Measurements from ENCODE around the gene NTM. TPM values are rescaled to one million over a fixed set of nuclear protein-coding genes. Genes with fewer than 3 reads are reported as not detected.

NTM gene
- total RNA-seq, 2 experiments from 2014 or later = not detected

DNA sequence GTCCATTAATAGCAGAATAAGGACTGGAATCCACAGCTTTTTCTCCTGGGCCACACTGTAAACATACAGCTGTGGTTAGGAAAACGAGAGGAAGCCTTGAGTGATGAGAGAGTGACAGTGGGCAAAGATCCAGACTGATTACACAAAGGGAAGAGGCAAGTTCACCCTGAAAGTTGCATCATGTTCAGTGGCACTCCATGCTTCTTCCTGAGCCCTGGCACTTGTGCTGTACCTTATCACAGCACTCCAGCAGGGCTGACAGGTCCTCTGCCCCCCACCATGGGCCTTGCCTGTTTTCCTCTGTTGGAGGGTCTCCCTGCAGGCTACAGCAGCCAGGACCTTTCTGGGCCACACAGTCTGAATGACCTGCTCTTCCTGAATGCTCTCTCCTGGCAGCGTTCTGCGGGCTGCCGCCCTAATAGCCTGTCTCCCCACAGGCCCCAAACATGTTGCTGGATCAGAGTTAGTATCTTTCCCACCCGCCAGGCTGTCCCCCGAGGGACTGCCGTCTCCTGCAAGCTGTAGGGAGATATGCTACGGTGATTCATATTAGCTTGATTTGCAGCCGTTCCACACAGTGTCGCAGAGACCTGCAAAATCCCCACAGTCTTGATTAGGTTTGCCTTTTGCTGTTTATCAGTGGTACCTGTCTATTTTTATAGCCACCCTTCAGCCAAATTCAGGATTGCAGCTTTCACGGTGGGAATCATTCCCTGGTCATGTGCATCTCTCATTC is 60.2 kb downstream of the NTM start:
- intact Hi-C loops (cut with micrococcal nuclease) = no loop called here
- Mint-ChIP-seq H3K9me3 (peaks cover 3% of the 10 kb centered on the region), H3K36me3 (ENCODE audit: low read depth) (no peaks in the 10 kb centered on the region), H3K4me3 (no peak overlapping the region), H3K27ac (no peak overlapping the region), H3K4me1 (ENCODE audit: low read depth) (no peaks in the 10 kb centered on the region), H3K27me3 (no peaks in the 10 kb centered on the region)
- TF ChIP-seq, protein P1, sequence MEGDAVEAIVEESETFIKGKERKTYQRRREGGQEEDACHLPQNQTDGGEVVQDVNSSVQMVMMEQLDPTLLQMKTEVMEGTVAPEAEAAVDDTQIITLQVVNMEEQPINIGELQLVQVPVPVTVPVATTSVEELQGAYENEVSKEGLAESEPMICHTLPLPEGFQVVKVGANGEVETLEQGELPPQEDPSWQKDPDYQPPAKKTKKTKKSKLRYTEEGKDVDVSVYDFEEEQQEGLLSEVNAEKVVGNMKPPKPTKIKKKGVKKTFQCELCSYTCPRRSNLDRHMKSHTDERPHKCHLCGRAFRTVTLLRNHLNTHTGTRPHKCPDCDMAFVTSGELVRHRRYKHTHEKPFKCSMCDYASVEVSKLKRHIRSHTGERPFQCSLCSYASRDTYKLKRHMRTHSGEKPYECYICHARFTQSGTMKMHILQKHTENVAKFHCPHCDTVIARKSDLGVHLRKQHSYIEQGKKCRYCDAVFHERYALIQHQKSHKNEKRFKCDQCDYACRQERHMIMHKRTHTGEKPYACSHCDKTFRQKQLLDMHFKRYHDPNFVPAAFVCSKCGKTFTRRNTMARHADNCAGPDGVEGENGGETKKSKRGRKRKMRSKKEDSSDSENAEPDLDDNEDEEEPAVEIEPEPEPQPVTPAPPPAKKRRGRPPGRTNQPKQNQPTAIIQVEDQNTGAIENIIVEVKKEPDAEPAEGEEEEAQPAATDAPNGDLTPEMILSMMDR (IDR thresholded peaks at IDR 0.05) = no peak
- CTCF ChIA-PET = no interaction called here
- POLR2A ChIA-PET = no interaction called here
- DNase-seq (no peak), ATAC-seq (no peak)

DNA sequence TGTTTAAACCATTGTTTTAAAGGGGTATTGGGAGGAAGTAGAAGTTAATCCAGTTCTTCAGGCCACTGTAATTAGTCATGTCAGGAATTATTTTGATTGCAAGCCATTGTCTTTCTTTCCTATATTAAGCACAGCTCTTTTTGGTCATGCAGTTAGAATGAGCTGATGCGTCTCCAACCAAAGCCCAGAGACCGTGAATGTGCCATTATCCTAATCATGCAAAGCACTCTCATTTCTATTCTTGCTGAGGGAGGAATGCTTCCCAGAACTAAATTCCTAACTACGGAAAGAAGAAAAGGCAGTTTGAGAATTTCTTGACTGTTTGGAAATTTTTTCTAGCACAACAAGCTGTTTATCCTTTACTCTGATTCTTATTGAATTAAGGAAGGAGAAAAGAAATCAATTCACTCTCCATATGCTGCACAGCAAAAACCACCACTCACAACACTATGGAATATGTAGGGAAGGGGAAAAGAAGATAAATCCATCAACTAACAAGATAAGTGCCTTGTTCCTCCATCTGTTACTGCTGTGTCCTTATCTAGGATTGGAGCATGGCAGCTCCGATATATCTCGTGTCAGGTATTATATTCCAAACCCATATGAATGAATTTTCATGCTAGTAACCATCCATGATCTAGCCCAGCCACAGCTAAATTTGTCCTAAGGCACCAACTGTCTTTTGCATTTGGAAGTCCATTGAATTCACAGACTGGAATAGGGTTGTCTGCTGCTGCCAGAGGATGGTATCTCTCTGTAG is 70.8 kb downstream of the NTM start:
- ChIA-PET POLR2A (no interaction called here), CTCF (no interaction called here)
- TF ChIP-seq, protein P1 (IDR thresholded peaks at IDR 0.05) = no peak
- no peak overlapping the region for H3K27ac Mint-ChIP-seq
- ATAC-seq (no peak), DNase-seq (no peak)
- intact Hi-C loops (cut with micrococcal nuclease) = no loop called here
- H3K27me3 Mint-ChIP-seq = no peaks in the 10 kb centered on the region
- peaks cover 8% of the 10 kb centered on the region for H3K9me3 Mint-ChIP-seq
- no peaks in the 10 kb centered on the region for H3K4me1 Mint-ChIP-seq (ENCODE audit: low read depth)
- H3K36me3 Mint-ChIP-seq (ENCODE audit: low read depth) = peaks cover 1% of the 10 kb centered on the region
- H3K4me3 Mint-ChIP-seq = no peak overlapping the region

DNA sequence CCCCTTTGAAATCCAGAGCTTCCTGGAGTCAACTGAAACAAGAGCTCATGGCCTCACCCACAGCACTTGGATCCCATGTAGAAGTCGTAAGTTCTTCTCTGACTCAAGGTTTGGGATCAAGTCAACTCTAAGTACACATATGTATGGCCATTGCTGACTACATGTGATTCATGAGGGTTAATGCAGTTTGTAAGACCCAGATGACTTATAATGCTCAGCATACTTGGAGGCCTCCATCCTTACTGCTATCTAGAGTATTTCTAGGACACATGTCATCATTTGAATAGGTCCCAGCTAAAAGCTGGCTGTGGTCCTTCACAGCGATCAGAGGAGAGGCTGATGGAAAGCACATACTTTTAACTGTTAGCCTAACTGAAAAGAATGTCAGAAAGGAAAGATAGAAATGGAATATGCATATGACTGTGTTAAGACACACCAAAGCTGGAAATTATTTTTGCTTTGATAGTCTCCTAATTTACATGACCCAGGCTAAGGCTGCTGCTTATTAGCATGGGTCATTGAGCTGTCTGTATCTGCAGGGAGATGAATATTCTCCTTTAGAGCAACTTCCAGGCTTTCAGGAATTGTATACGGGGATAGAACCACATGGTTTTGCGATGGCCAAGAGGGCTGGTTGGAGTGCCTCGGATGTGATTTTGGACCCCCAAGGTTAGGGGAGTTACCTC is 76.3 kb downstream of the NTM start:
- ChIA-PET POLR2A (no interaction called here), CTCF (interaction anchor here (0.7 kb wide), 1 partner anchor 23 kb away, joined by 3 read pairs; no protein-coding TSS in a partner anchor)
- Mint-ChIP-seq H3K4me1 (ENCODE audit: low read depth) (no peaks in the 10 kb centered on the region), H3K27me3 (no peaks in the 10 kb centered on the region), H3K36me3 (ENCODE audit: low read depth) (no peaks in the 10 kb centered on the region), H3K9me3 (no peaks in the 10 kb centered on the region), H3K27ac (no peak overlapping the region), H3K4me3 (no peak overlapping the region)
- intact Hi-C loops (cut with micrococcal nuclease) = no loop called here
- TF ChIP-seq, protein P1 (IDR thresholded peaks at IDR 0.05) = no peak
- ATAC-seq = no peak
- no peak for DNase-seq

DNA sequence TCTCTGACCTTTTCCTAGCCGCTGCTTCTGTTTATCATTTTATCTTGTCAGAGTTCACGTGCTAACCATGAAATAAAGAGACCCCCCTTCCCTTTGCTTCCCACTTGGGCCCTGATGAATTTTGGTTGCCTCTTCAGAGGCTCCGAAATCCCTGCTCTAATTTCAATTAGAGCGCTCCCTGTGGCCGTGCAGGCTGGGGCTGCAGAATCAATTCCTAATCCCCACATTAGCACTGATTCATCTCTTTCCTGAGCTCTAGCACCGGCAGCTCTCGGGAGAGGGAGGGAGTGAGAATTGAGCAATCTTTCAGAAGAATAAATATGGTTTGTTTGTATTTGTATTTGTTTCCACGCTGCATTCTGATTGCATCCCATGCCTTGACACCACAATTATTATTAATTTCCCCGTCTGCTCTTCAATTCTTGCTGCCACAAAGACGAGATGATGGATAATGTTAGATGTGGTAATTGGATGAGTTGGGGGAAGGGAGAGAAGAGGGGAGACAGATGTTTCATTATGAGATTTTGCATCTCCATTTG is 76.9 kb downstream of the NTM start:
- no peak for DNase-seq
- no peaks in the 10 kb centered on the region for H3K36me3 Mint-ChIP-seq (ENCODE audit: low read depth)
- intact Hi-C loops (cut with micrococcal nuclease) = no loop called here
- ChIA-PET POLR2A (no interaction called here), CTCF (no interaction called here)
- no peak for ATAC-seq
- H3K4me1 Mint-ChIP-seq (ENCODE audit: low read depth) = no peaks in the 10 kb centered on the region
- no peaks in the 10 kb centered on the region for H3K9me3 Mint-ChIP-seq
- H3K27ac Mint-ChIP-seq = no peak overlapping the region
- H3K27me3 Mint-ChIP-seq = no peaks in the 10 kb centered on the region
- H3K4me3 Mint-ChIP-seq = no peak overlapping the region
- TF ChIP-seq, protein P1 (IDR thresholded peaks at IDR 0.05) = no peak
